Activated CD4-positive, alpha-beta T cell treated with anti-CD3 and anti-CD28 coated beads for 48 hours (primary cell): Measurements from ENCODE around the gene ROBO1.

Experiments
- DNase-seq: peaks from one replicate; pipeline ENCODE4 v3.0.0-alpha.2; 2020

Gene ROBO1

GRCh38 chr3:79002465-79003372 lies 765.1 kb downstream of the ROBO1 start:
- DNase-seq: no peak

- DNase-seq: no peak
These were observed 766.5 kb downstream of the ROBO1 start for GRCh38 chr3:79001255-79001654.

GRCh38 chr3:78999139-78999538 lies 768.7 kb downstream of the ROBO1 start:
- no peak for DNase-seq

GRCh38 chr3:78995087-78995486 lies 772.7 kb downstream of the ROBO1 start:
- DNase-seq: no peak

- DNase-seq: no peak
These were observed 773.4 kb downstream of the ROBO1 start for GRCh38 chr3:78994174-78995027.

GRCh38 chr3:78993375-78993774 lies 774.4 kb downstream of the ROBO1 start:
- DNase-seq: no peak

- no peak for DNase-seq
These were observed 775.0 kb downstream of the ROBO1 start for GRCh38 chr3:78992830-78993229.

- DNase-seq: no peak
These were observed 775.4 kb downstream of the ROBO1 start for GRCh38 chr3:78992400-78992799.

GRCh38 chr3:78991656-78992055 lies 776.1 kb downstream of the ROBO1 start:
- DNase-seq: no peak

- DNase-seq: no peak
These were observed 777.6 kb downstream of the ROBO1 start for GRCh38 chr3:78990156-78990555.

- no peak for DNase-seq
These were observed 779.5 kb downstream of the ROBO1 start for GRCh38 chr3:78988324-78988723.

GRCh38 chr3:78986416-78987101 lies 781.2 kb downstream of the ROBO1 start:
- DNase-seq: no peak

- no peak for DNase-seq
These were observed 781.8 kb downstream of the ROBO1 start for GRCh38 chr3:78985981-78986380.

GRCh38 chr3:78979028-78979427 lies 788.8 kb downstream of the ROBO1 start:
- no peak for DNase-seq

GRCh38 chr3:78978037-78978436 lies 789.8 kb downstream of the ROBO1 start:
- DNase-seq: no peak

- DNase-seq: no peak
These were observed 790.7 kb downstream of the ROBO1 start for GRCh38 chr3:78977073-78977472.

GRCh38 chr3:78976200-78976599 lies 791.6 kb downstream of the ROBO1 start:
- DNase-seq: no peak

- DNase-seq: no peak
These were observed 793.5 kb downstream of the ROBO1 start for GRCh38 chr3:78974181-78974790.

- no peak for DNase-seq
These were observed 795.0 kb downstream of the ROBO1 start for GRCh38 chr3:78972617-78973301.

- no peak for DNase-seq
These were observed 797.1 kb downstream of the ROBO1 start for GRCh38 chr3:78970656-78971055.

GRCh38 chr3:78969483-78969882 lies 798.3 kb downstream of the ROBO1 start:
- no peak for DNase-seq

- no peak for DNase-seq
These were observed 800.7 kb downstream of the ROBO1 start for GRCh38 chr3:78967061-78967460.
